ENCODE data around the gene PTCRA.

DNA sequence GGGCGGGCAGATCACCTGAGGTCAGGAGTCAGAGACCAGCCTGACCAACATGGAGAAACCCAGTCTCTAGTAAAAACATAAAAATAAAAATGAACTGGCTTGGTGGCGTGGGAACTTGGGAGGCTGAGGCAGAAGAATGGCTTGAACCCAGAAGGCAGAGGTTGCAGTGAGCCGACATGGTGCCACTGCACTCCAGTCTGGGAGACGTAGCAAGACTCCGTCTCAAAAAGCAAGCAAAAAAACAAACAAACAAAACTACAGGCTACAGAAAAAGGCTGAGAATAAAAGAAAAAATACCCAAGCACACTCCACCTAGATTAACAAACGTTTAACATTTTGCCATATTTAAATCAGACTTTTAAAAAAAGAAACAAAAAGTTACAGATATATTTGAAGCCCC, 5.9 kb downstream of the PTCRA start:
- TF ChIP-seq, protein P1, sequence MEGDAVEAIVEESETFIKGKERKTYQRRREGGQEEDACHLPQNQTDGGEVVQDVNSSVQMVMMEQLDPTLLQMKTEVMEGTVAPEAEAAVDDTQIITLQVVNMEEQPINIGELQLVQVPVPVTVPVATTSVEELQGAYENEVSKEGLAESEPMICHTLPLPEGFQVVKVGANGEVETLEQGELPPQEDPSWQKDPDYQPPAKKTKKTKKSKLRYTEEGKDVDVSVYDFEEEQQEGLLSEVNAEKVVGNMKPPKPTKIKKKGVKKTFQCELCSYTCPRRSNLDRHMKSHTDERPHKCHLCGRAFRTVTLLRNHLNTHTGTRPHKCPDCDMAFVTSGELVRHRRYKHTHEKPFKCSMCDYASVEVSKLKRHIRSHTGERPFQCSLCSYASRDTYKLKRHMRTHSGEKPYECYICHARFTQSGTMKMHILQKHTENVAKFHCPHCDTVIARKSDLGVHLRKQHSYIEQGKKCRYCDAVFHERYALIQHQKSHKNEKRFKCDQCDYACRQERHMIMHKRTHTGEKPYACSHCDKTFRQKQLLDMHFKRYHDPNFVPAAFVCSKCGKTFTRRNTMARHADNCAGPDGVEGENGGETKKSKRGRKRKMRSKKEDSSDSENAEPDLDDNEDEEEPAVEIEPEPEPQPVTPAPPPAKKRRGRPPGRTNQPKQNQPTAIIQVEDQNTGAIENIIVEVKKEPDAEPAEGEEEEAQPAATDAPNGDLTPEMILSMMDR (IDR thresholded peaks at IDR 0.05) = no peak
- TF ChIP-seq POLR2A (IDR thresholded peaks at IDR 0.05) = no peak
